Measurements from ENCODE around the gene BGN. TPM values are rescaled to one million over a fixed set of nuclear protein-coding genes. Genes with fewer than 3 reads are reported as not detected.

Gene BGN
- polyA plus RNA-seq, 3 donors, result not detected

DNA sequence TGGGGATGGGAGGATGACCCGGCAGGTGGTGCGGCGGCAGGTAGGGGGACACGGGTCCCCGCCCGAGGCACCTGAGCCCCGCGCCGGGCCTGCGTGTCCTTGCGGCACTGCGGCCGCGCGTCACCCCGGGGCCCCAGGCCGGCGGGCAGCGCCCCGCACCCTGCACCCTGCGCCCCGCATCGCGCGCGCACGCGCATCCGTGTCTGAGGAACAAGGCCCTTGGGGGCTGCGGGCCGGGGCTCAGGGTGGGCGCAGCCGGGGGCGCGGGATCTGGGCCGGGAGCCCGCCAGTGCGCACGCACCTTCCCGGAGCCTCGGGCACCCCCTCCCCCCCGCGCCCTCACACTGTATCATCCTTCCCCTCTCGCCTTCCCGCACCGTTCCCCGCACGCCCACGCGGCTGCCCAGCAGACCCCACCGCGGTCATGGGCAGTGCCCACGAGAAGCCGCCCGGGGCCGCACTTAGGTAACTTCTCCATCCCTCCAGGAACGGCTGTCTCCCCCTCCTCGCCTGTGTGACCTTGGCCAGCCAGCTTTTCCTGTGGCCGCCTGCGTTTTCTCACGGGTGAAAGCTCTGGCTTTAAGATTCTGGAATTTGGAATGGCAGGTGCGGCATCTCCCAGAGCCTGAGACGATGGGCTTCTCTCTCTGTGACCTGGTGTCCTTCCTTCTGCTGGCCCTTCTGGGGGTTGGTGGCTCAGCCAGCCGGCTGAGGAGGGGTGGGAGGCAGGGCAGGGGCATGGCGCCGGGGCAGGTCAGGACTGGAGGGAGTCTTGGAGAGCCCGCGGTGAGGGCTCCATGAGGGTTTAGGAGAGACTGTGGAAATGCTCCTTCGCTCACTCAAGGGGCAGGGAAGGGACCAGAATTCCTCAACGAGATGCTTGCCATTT, 23.4 kb downstream of the BGN start:
- TF ChIP-seq, protein P1, sequence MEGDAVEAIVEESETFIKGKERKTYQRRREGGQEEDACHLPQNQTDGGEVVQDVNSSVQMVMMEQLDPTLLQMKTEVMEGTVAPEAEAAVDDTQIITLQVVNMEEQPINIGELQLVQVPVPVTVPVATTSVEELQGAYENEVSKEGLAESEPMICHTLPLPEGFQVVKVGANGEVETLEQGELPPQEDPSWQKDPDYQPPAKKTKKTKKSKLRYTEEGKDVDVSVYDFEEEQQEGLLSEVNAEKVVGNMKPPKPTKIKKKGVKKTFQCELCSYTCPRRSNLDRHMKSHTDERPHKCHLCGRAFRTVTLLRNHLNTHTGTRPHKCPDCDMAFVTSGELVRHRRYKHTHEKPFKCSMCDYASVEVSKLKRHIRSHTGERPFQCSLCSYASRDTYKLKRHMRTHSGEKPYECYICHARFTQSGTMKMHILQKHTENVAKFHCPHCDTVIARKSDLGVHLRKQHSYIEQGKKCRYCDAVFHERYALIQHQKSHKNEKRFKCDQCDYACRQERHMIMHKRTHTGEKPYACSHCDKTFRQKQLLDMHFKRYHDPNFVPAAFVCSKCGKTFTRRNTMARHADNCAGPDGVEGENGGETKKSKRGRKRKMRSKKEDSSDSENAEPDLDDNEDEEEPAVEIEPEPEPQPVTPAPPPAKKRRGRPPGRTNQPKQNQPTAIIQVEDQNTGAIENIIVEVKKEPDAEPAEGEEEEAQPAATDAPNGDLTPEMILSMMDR (IDR thresholded peaks at IDR 0.05), result no peak
- peaks cover 25 to 56% (median 44%) of the 10 kb centered on the region in 3 donors for H3K27me3 Mint-ChIP-seq (ENCODE audit: low read depth in 3 of 3)
- 0% methylated on average over 12 of the region's 70 CpGs for whole genome bisulfite sequencing (ENCODE audit: insufficient coverage)

DNA sequence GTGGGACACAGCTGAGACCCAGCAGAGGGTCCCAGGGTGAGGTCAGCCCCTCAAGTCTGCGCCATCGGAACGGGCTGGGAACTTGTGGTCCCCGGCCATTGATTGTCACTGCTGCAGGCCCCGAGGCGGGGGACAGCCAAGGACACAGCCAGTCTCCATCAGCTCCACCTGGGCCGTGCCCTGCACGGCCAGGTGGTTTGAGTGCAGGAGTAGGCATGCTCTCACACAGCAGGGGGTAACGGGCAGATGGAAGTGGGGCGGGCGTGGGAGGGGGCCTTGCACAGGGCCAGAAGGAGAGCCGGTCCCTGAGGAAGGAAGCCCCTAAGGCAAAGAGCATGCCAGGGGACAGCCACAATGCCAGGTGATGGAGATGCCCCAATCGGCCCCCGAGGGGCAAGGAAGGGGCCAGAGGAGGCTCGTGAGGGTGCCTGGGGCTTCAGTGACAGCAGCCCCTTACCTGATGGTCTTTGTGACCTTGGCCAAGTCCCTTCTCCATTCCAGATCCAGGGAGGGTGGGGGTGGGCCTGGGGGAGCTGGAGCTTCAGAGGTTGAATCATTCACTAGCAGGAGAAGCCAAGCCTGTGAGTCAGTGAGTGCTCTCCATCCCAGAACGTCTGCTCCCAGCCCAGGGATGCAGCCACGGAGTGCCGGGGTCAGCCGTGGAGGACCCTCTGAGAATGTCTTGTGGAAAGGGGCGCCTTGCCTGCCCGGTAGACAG, 24.9 kb downstream of the BGN start:
- Histone ChIP-seq H3K9ac (ENCODE audit: insufficient read depth, low read length, poor library complexity, severe bottlenecking) (no peak overlapping the region), H2AFZ (ENCODE audit: insufficient read depth, low read depth, low read length, poor library complexity, severe bottlenecking) (no peak overlapping the region), H3K4me2 (replicated peaks; ENCODE audit: extremely low read depth, low read length, poor library complexity, severe bottlenecking) (no peak overlapping the region), H3K27ac (ENCODE audit: low read depth in 1 of 2, low read length in 2 of 2) (no peak overlapping the region), H3K79me2 (ENCODE audit: insufficient read depth, low read length) (no peaks in the 10 kb centered on the region), H3K27me3 (ENCODE audit: control insufficient read depth in 2 of 2, insufficient read depth in 2 of 2, low read length in 2 of 2) (peaks cover 6 to 23% of the 10 kb centered on the region in 2 donors), H4K20me1 (ENCODE audit: insufficient read depth, low read length) (no peaks in the 10 kb centered on the region), H3K36me3 (replicated peaks in 1 of 2; ENCODE audit: control insufficient read depth in 1 of 2, insufficient read depth in 2 of 2, low read length in 2 of 2) (no peaks in the 10 kb centered on the region), H3K4me3 (replicated peaks in 1 of 3; ENCODE audit: low read depth in 2 of 3, low read length in 3 of 3) (no peak overlapping the region), H3K4me1 (ENCODE audit: control insufficient read depth in 1 of 2, insufficient read depth in 2 of 2, low read length in 2 of 2) (no peaks in the 10 kb centered on the region), H3K9me3 (replicated peaks in 1 of 2; ENCODE audit: control insufficient read depth in 1 of 2, insufficient read depth in 1 of 2, low read length in 2 of 2) (no peaks in the 10 kb centered on the region)
- Mint-ChIP-seq H3K4me3 (peak overlapping the region in 1 of 2 donors; percentile 30), H3K4me1 (no peaks in the 10 kb centered on the region), H3K27me3 (ENCODE audit: low read depth in 3 of 3) (peaks cover 27 to 59% (median 47%) of the 10 kb centered on the region in 3 donors), H3K27ac (no peak overlapping the region), H3K36me3 (no peaks in the 10 kb centered on the region), H3K9me3 (peaks cover 0 to 4% (median 0%) of the 10 kb centered on the region in 7 donors)
- DNase-seq, result no peak
- TF ChIP-seq, protein P1 (IDR thresholded peaks at IDR 0.05), result no peak
- intact Hi-C loops (cut with micrococcal nuclease), result no loop called here
- WGBS (ENCODE audit: insufficient coverage), result 71% methylated on average over 8 of the region's 21 CpGs

More for the DNA sequence above, 23.4 kb downstream of the BGN start:
- no peak overlapping the region for H2AFZ ChIP-seq (ENCODE audit: insufficient read depth, low read depth, low read length, poor library complexity, severe bottlenecking)
- Mint-ChIP-seq H3K9me3 (peaks cover 0 to 4% (median 0%) of the 10 kb centered on the region in 7 donors), H3K4me1 (no peaks in the 10 kb centered on the region), H3K27ac (no peak overlapping the region), H3K36me3 (no peaks in the 10 kb centered on the region), H3K4me3 (peak overlapping the region in 1 of 2 donors; percentile 81)
- H3K4me3 ChIP-seq (replicated peaks in 1 of 3; ENCODE audit: low read depth in 2 of 3, low read length in 3 of 3), result no peak overlapping the region
- peaks cover 6 to 23% of the 10 kb centered on the region in 2 donors for H3K27me3 ChIP-seq (ENCODE audit: control insufficient read depth in 2 of 2, insufficient read depth in 2 of 2, low read length in 2 of 2)
- DNase-seq, result no peak
- no peaks in the 10 kb centered on the region for H4K20me1 ChIP-seq (ENCODE audit: insufficient read depth, low read length)
- no peak overlapping the region for H3K27ac ChIP-seq (ENCODE audit: low read depth in 1 of 2, low read length in 2 of 2)
- intact Hi-C loops (cut with micrococcal nuclease), result no loop called here
- no peaks in the 10 kb centered on the region for H3K9me3 ChIP-seq (replicated peaks in 1 of 2; ENCODE audit: control insufficient read depth in 1 of 2, insufficient read depth in 1 of 2, low read length in 2 of 2)
- H3K4me2 ChIP-seq (replicated peaks; ENCODE audit: extremely low read depth, low read length, poor library complexity, severe bottlenecking), result no peak overlapping the region
- H3K4me1 ChIP-seq (ENCODE audit: control insufficient read depth in 1 of 2, insufficient read depth in 2 of 2, low read length in 2 of 2), result no peaks in the 10 kb centered on the region
- no peak overlapping the region for H3K9ac ChIP-seq (ENCODE audit: insufficient read depth, low read length, poor library complexity, severe bottlenecking)
- H3K79me2 ChIP-seq (ENCODE audit: insufficient read depth, low read length), result no peaks in the 10 kb centered on the region
- no peaks in the 10 kb centered on the region for H3K36me3 ChIP-seq (replicated peaks in 1 of 2; ENCODE audit: control insufficient read depth in 1 of 2, insufficient read depth in 2 of 2, low read length in 2 of 2)

Measured in CD14-positive monocyte (primary cell).